BLaER1 treated with 17β-estradiol and CSF1 and Interleukin-3, amounts not matched to agents 10 nM and 100 nM (cell line): ENCODE measurements around the gene GRM5.
"Not testable (repeated sequence)": the region's sequence is repeated elsewhere in the genome, so short reads cannot be mapped to it uniquely, and the experiment has no call there.

Experiments
- H3K27ac ChIP-seq, 11 experiments: shearing (Covaris generic); formaldehyde crosslinking; 2 replicates each; pipeline ENCODE4 v1.8.1; 2022
- H3K27me3 ChIP-seq, 11 experiments: shearing (Covaris generic); formaldehyde crosslinking; 2 replicates each; pipeline ENCODE4 v1.8.1; 2022
- H3K36me3 ChIP-seq, 11 experiments: shearing (Covaris generic); formaldehyde crosslinking; 2 replicates each; pipeline ENCODE4 v1.8.1; 2022
- H3K4me1 ChIP-seq, 10 experiments: shearing (Covaris generic); formaldehyde crosslinking; 2 replicates each; pipeline ENCODE4 v1.8.1; 2022
- H3K4me2 ChIP-seq, 11 experiments: shearing (Covaris generic); formaldehyde crosslinking; 2 replicates each; pipeline ENCODE4 v1.8.1; 2022
- H3K4me3 ChIP-seq, 10 experiments: shearing (Covaris generic); formaldehyde crosslinking; 2 replicates each; pipeline ENCODE4 v1.8.1; 2022
- H3K9ac ChIP-seq, 11 experiments: shearing (Covaris generic); formaldehyde crosslinking; 2 replicates each; pipeline ENCODE4 v1.8.1; 2022
- H3K9me3 ChIP-seq, 11 experiments: shearing (Covaris generic); formaldehyde crosslinking; replicated peaks in 1 of 11; 2 replicates each; pipeline ENCODE4 v1.8.1; 2022
- H4K20me1 ChIP-seq, 11 experiments: shearing (Covaris generic); formaldehyde crosslinking; 2 replicates each; pipeline ENCODE4 v1.8.1; 2022
- Cebpa-rat ChIP-seq, 11 experiments: shearing (Covaris generic); IDR thresholded peaks; 2 replicates each; pipeline ENCODE4 v1.8.1; 2022

GRM5 gene

GRCh38 chr11:88886796-88887195 lies 179.0 kb downstream of the GRM5 start:
- Histone ChIP-seq H3K4me3 (no peak overlapping the region), H3K4me2 (no peak overlapping the region), H3K4me1 (no peaks in the 10 kb centered on the region), H4K20me1 (no peaks in the 10 kb centered on the region), H3K36me3 (no peaks in the 10 kb centered on the region), H3K9ac (no peak overlapping the region), H3K27me3 (no peaks in the 10 kb centered on the region), H3K27ac (no peak overlapping the region), H3K9me3 (peaks cover 15 to 25% (median 17%) of the 10 kb centered on the region in 11 experiments)
- no peak for TF ChIP-seq Cebpa-rat (IDR thresholded peaks at IDR 0.05)

GRCh38 chr11:88882800-88883199 lies 183.0 kb downstream of the GRM5 start:
- H4K20me1 ChIP-seq, H3K9ac ChIP-seq, H3K36me3 ChIP-seq, H3K27me3 ChIP-seq, H3K4me3 ChIP-seq, H3K4me1 ChIP-seq, H3K4me2 ChIP-seq, H3K27ac ChIP-seq: not testable (repeated sequence)
- H3K9me3 ChIP-seq = peaks cover 15 to 25% (median 17%) of the 10 kb centered on the region in 11 experiments

- Histone ChIP-seq H3K9me3 (no peaks in the 10 kb centered on the region), H3K9ac (no peak overlapping the region), H3K4me3 (no peak overlapping the region), H4K20me1 (no peaks in the 10 kb centered on the region), H3K27me3 (no peaks in the 10 kb centered on the region), H3K27ac (no peak overlapping the region), H3K4me1 (no peaks in the 10 kb centered on the region), H3K36me3 (no peaks in the 10 kb centered on the region), H3K4me2 (no peak overlapping the region)
- no peak for TF ChIP-seq Cebpa-rat (IDR thresholded peaks at IDR 0.05)
These were observed 204.2 kb downstream of the GRM5 start for GRCh38 chr11:88861618-88862017.

- not testable (repeated sequence) for H4K20me1 ChIP-seq, H3K4me2 ChIP-seq, H3K9ac ChIP-seq
These were observed 205.4 kb downstream of the GRM5 start for GRCh38 chr11:88860431-88860830.

GRCh38 chr11:88853963-88854362 lies 211.8 kb downstream of the GRM5 start:
- not testable (repeated sequence) for H3K9me3 ChIP-seq, H3K9ac ChIP-seq, H3K4me3 ChIP-seq, H3K27ac ChIP-seq, H3K4me2 ChIP-seq, H3K36me3 ChIP-seq, H4K20me1 ChIP-seq, H3K27me3 ChIP-seq, H3K4me1 ChIP-seq

More at GRCh38 chr11:88860431-88860830, 205.4 kb downstream of the GRM5 start:
- not testable (repeated sequence) for H3K27me3 ChIP-seq, H3K4me3 ChIP-seq, H3K36me3 ChIP-seq, H3K9me3 ChIP-seq, H3K27ac ChIP-seq, H3K4me1 ChIP-seq

GRCh38 chr11:88851547-88851946 lies 214.2 kb downstream of the GRM5 start:
- not testable (repeated sequence) for H3K9me3 ChIP-seq, H3K27ac ChIP-seq, H3K4me2 ChIP-seq, H4K20me1 ChIP-seq, H3K9ac ChIP-seq, H3K4me1 ChIP-seq, H3K4me3 ChIP-seq, H3K36me3 ChIP-seq, H3K27me3 ChIP-seq

GRCh38 chr11:88849773-88850172 lies 216.0 kb downstream of the GRM5 start:
- H3K9ac ChIP-seq, H3K27ac ChIP-seq, H3K4me2 ChIP-seq, H3K4me1 ChIP-seq, H3K4me3 ChIP-seq, H4K20me1 ChIP-seq, H3K27me3 ChIP-seq, H3K9me3 ChIP-seq, H3K36me3 ChIP-seq: not testable (repeated sequence)

- no peak overlapping the region for H3K27ac ChIP-seq
- H3K36me3 ChIP-seq = no peaks in the 10 kb centered on the region
- no peaks in the 10 kb centered on the region for H3K27me3 ChIP-seq
- no peak overlapping the region for H3K9ac ChIP-seq
- no peak overlapping the region for H3K4me2 ChIP-seq
- H3K9me3 ChIP-seq = no peaks in the 10 kb centered on the region
- H3K4me1 ChIP-seq = peaks cover 0 to 13% (median 8%) of the 10 kb centered on the region in 10 experiments; a peak in 9 of 20 replicates
- no peak overlapping the region for H3K4me3 ChIP-seq
- no peaks in the 10 kb centered on the region for H4K20me1 ChIP-seq
- TF ChIP-seq Cebpa-rat (IDR thresholded peaks at IDR 0.05) = no peak
These were observed 216.4 kb downstream of the GRM5 start for GRCh38 chr11:88849368-88849767.

- H4K20me1 ChIP-seq, H3K36me3 ChIP-seq, H3K9me3 ChIP-seq, H3K9ac ChIP-seq, H3K27ac ChIP-seq, H3K4me3 ChIP-seq, H3K4me2 ChIP-seq, H3K27me3 ChIP-seq: not testable (repeated sequence)
- peaks cover 0 to 21% (median 12%) of the 10 kb centered on the region in 10 experiments; a peak in 10 of 20 replicates for H3K4me1 ChIP-seq
These were observed 219.5 kb downstream of the GRM5 start for GRCh38 chr11:88846266-88846665.

GRCh38 chr11:88844941-88845340 lies 220.8 kb downstream of the GRM5 start:
- Histone ChIP-seq H3K27ac (0 out of 22 replicates have a peak overlapping the region, but pooled peaks of 1 of the 11 experiments have one; percentile 25), H3K4me1 (peaks cover 0 to 21% (median 12%) of the 10 kb centered on the region in 10 experiments; a peak in 10 of 20 replicates), H3K4me2 (peak overlapping the region in 6 of 11 experiments; percentile 3 to 31 (median 24); a peak in 5 of 22 replicates)
- not testable (repeated sequence) for H3K36me3 ChIP-seq, H3K9ac ChIP-seq, H3K9me3 ChIP-seq, H3K27me3 ChIP-seq, H4K20me1 ChIP-seq, H3K4me3 ChIP-seq

- H3K9me3 ChIP-seq = not testable (repeated sequence)
These were observed 221.9 kb downstream of the GRM5 start for GRCh38 chr11:88843766-88844426.

GRCh38 chr11:88838139-88838538 lies 227.6 kb downstream of the GRM5 start:
- not testable (repeated sequence) for H3K9ac ChIP-seq, H3K36me3 ChIP-seq, H3K4me3 ChIP-seq, H3K4me2 ChIP-seq, H3K9me3 ChIP-seq, H3K27ac ChIP-seq, H4K20me1 ChIP-seq, H3K27me3 ChIP-seq, H3K4me1 ChIP-seq

More at GRCh38 chr11:88843766-88844426, 221.9 kb downstream of the GRM5 start:
- not testable (repeated sequence) for H4K20me1 ChIP-seq, H3K27me3 ChIP-seq, H3K4me3 ChIP-seq, H3K9ac ChIP-seq, H3K36me3 ChIP-seq
- Histone ChIP-seq H3K4me2 (peak overlapping the region in 6 of 11 experiments; percentile 15 to 45 (median 32); a peak in 8 of 22 replicates), H3K27ac (peak overlapping the region in 1 of 11 experiments; percentile 25; a peak in 2 of 22 replicates), H3K4me1 (peaks cover 0 to 21% (median 12%) of the 10 kb centered on the region in 10 experiments; a peak in 10 of 20 replicates)

GRCh38 chr11:88835709-88836108 lies 230.1 kb downstream of the GRM5 start:
- H3K4me2 ChIP-seq, H4K20me1 ChIP-seq, H3K36me3 ChIP-seq, H3K9me3 ChIP-seq, H3K4me1 ChIP-seq, H3K4me3 ChIP-seq, H3K27ac ChIP-seq, H3K9ac ChIP-seq, H3K27me3 ChIP-seq: not testable (repeated sequence)
